Islet of Langerhans (tissue), 1 donor: Measurements from ENCODE around the gene CAMK1D.

ENCODE experiments used
- FAIRE-seq: peaks from one replicate; lab custom pipeline; 2011; peaks lifted over from hg19 to GRCh38; lab: Jason Lieb, UNC

CAMK1D gene

GRCh38 chr10:12563489-12563888 is 214.1 kb downstream of the CAMK1D start:
- FAIRE-seq = no peak

GRCh38 chr10:12564173-12564572 is 214.8 kb downstream of the CAMK1D start:
- FAIRE-seq = no peak

GRCh38 chr10:12566161-12567115 is 217.1 kb downstream of the CAMK1D start:
- FAIRE-seq = no peak

- FAIRE-seq = no peak
These were observed 219.2 kb downstream of the CAMK1D start for GRCh38 chr10:12568391-12569009.

- no peak for FAIRE-seq
These were observed 222.9 kb downstream of the CAMK1D start for GRCh38 chr10:12572281-12572680.

- FAIRE-seq = no peak
These were observed 228.3 kb downstream of the CAMK1D start for GRCh38 chr10:12577610-12578009.

- peak; percentile 76 for FAIRE-seq
These were observed 230.9 kb downstream of the CAMK1D start for GRCh38 chr10:12579954-12580858.

- FAIRE-seq = no peak
These were observed 234.7 kb downstream of the CAMK1D start for GRCh38 chr10:12583891-12584595.

- FAIRE-seq = no peak
These were observed 237.4 kb downstream of the CAMK1D start for GRCh38 chr10:12586741-12587140.

GRCh38 chr10:12587451-12587888 is 238.1 kb downstream of the CAMK1D start:
- FAIRE-seq = no peak

- FAIRE-seq = no peak
These were observed 238.9 kb downstream of the CAMK1D start for GRCh38 chr10:12588091-12588860.

GRCh38 chr10:12589291-12589690 is 239.9 kb downstream of the CAMK1D start:
- FAIRE-seq = no peak

GRCh38 chr10:12589791-12590190 is 240.4 kb downstream of the CAMK1D start:
- no peak for FAIRE-seq

GRCh38 chr10:12590675-12591659 is 241.6 kb downstream of the CAMK1D start:
- no peak for FAIRE-seq

- FAIRE-seq = no peak
These were observed 243.6 kb downstream of the CAMK1D start for GRCh38 chr10:12592967-12593366.

GRCh38 chr10:12594448-12594944 is 245.1 kb downstream of the CAMK1D start:
- no peak for FAIRE-seq

GRCh38 chr10:12595936-12596576 is 246.7 kb downstream of the CAMK1D start:
- FAIRE-seq = no peak

GRCh38 chr10:12597176-12597575 is 247.8 kb downstream of the CAMK1D start:
- FAIRE-seq = no peak
